ENCODE results near the gene AFF4.

The AFF4 gene

GRCh38 chr5:132873930-132874271 is 89.5 kb downstream of the AFF4 start:
- Histone ChIP-seq H3K36me3 (ENCODE audit: low read depth) (peaks cover 62% of the 10 kb centered on the region), H3K27ac (ENCODE audit: poor library complexity, severe bottlenecking) (no peak overlapping the region)
- TF ChIP-seq CTCF (IDR thresholded peaks at IDR 0.05; ENCODE audit: poor library complexity, severe bottlenecking), result no peak

DNA sequence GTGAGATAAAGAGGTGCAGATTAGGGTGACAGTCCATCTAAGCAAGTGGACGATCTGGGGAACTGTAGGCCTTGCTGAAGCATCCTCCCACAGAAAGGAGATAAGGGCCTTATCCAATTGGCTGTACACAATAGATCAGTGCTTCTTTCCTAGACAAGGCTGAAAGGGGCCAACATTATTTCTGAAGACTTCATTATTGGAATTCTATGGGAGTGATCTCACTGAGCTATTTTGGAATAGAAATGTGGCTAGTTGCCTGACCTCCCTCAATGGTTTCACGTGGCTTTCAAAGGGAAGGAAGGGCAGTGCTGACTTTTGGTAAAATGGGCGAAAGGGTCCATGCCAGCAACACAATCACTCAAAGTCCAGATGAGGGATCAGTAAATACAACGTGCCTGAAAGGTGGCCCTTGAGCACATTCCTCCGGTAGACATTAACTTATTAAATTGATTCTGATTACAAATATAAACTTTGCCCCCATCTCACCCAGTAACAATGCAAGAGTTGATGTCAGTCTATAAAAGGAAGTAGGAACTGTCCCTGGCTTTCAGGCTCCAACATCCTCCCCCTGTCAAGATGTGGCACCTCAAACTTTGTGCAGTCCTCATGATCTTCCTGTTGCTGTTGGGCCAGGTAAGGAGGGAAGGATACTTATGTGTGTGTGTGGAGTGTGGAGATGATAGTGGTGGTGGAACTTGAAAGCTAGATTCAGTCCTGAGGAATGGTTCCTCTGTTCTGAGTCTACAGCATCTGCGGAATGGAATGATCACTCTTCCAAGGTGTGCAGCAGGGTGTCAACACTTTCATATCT is 90.1 kb downstream of the AFF4 start, which contains the start of gene LEAP2:
TSS of gene LEAP2 (plus strand) at position 550 of the 811 bp plus-strand sequence. CDS start at position 577, 27 bp downstream.
- H3K4me1 ChIP-seq (ENCODE audit: insufficient read depth, poor library complexity, severe bottlenecking), result no peaks in the 10 kb centered on the region
- no peaks in the 10 kb centered on the region for H3K27me3 ChIP-seq (ENCODE audit: insufficient read depth, poor library complexity, severe bottlenecking)
- no peak within 1 kb of the TSS for H3K4me3 ChIP-seq (ENCODE audit: severe bottlenecking)
- no peak within 1 kb of the TSS for H3K27ac ChIP-seq (ENCODE audit: poor library complexity, severe bottlenecking)
- TF ChIP-seq CTCF (IDR thresholded peaks at IDR 0.05; ENCODE audit: poor library complexity, severe bottlenecking), result no peak
- DNase-seq (ENCODE audit: low spot score), result no peak
- no peaks in the 10 kb centered on the region for H3K9me3 ChIP-seq (ENCODE audit: severe bottlenecking)
- H3K36me3 ChIP-seq (ENCODE audit: low read depth), result peaks cover 62% of the 10 kb centered on the region
- no peak for ATAC-seq (ENCODE audit: low read depth)

More at GRCh38 chr5:132873930-132874271, 89.5 kb downstream of the AFF4 start:
- ATAC-seq (ENCODE audit: low read depth) (0 out of 3 replicates have a peak, but pooled peaks have one; percentile 8), DNase-seq (ENCODE audit: low spot score) (no peak)
- H3K4me1 ChIP-seq (ENCODE audit: insufficient read depth, poor library complexity, severe bottlenecking), result no peaks in the 10 kb centered on the region
- no peaks in the 10 kb centered on the region for H3K9me3 ChIP-seq (ENCODE audit: severe bottlenecking)
- H3K27me3 ChIP-seq (ENCODE audit: insufficient read depth, poor library complexity, severe bottlenecking), result no peaks in the 10 kb centered on the region
- H3K4me3 ChIP-seq (ENCODE audit: severe bottlenecking), result no peak overlapping the region

GRCh38 chr5:132872788-132873118 is 90.7 kb downstream of the AFF4 start:
- DNase-seq (ENCODE audit: low spot score) (no peak), ATAC-seq (ENCODE audit: low read depth) (no peak)
- Histone ChIP-seq H3K27ac (ENCODE audit: poor library complexity, severe bottlenecking) (no peak overlapping the region), H3K4me3 (ENCODE audit: severe bottlenecking) (no peak overlapping the region), H3K4me1 (ENCODE audit: insufficient read depth, poor library complexity, severe bottlenecking) (no peaks in the 10 kb centered on the region), H3K36me3 (ENCODE audit: low read depth) (peaks cover 62% of the 10 kb centered on the region), H3K9me3 (ENCODE audit: severe bottlenecking) (no peaks in the 10 kb centered on the region), H3K27me3 (ENCODE audit: insufficient read depth, poor library complexity, severe bottlenecking) (no peaks in the 10 kb centered on the region)
- no peak for TF ChIP-seq CTCF (IDR thresholded peaks at IDR 0.05; ENCODE audit: poor library complexity, severe bottlenecking)

DNA sequence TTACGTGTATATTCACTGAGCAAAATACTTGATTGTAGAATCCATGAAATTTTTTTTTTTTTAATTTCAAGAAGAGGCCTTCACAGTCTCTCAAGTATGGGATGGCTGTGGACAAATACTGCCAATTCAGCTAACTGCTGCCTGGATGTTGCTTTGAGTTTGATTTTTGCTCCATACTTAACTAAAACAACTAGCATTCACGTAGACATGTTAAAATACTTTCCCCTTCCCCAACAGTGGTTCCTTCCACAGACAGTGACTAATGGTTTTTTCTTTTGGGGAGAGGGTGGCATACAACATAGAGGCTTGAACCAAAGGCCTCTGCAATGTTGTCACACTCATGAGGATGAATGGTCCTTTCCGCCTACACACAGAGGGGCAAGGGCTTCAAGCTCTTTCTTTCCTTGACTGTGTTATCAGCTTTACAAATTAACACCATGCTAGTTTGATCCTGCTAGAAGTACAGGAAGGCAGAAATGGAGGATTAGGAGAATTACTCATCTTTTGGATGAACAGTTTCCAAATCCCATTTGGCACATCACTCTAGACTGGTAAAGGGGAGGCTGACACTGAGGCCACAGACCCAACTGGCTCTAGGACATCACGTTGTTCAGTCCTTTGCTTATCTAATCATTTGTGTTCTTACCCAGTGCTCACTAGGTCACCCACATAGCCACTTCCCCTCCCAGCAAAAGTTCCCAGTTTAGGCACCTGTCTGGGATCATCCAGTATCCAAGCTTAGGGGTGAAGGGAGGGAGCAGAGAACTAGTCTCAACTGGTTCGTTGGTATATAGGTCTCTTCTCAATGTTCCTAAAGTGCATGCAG is 91.8 kb downstream of the AFF4 start:
- ATAC-seq (ENCODE audit: low read depth) (no peak), DNase-seq (ENCODE audit: low spot score) (no peak)
- Histone ChIP-seq H3K36me3 (ENCODE audit: low read depth) (peaks cover 58% of the 10 kb centered on the region), H3K4me3 (ENCODE audit: severe bottlenecking) (no peak overlapping the region), H3K4me1 (ENCODE audit: insufficient read depth, poor library complexity, severe bottlenecking) (peaks cover 3% of the 10 kb centered on the region), H3K27me3 (ENCODE audit: insufficient read depth, poor library complexity, severe bottlenecking) (no peaks in the 10 kb centered on the region), H3K9me3 (ENCODE audit: severe bottlenecking) (no peaks in the 10 kb centered on the region), H3K27ac (ENCODE audit: poor library complexity, severe bottlenecking) (no peak overlapping the region)
- no peak for TF ChIP-seq CTCF (IDR thresholded peaks at IDR 0.05; ENCODE audit: poor library complexity, severe bottlenecking)
